ENCODE measurements around the gene IWS1.

GRCh38 chr2:127559454-127559853, 33.2 kb upstream of the IWS1 start:
- TF ChIP-seq CTCF (IDR thresholded peaks at IDR 0.05; ENCODE audit: poor library complexity) (no peak), EZH2phosphoT487 (IDR thresholded peaks at IDR 0.05; ENCODE audit: low read depth, severe bottlenecking, unreplicated experiment) (no peak), EZH2 (IDR thresholded peaks at IDR 0.05; ENCODE audit: borderline replicate concordance) (no peak)
